Neutrophil (primary cell): ENCODE data around the gene NEMF.
A peak's percentile ranks its signal among the peaks of the same experiment; 100 is the strongest.
"Not testable (repeated sequence)": the region's sequence is repeated elsewhere in the genome, so short reads cannot be mapped to it uniquely, and the experiment has no call there.

Experiments used
- H3K27ac ChIP-seq: fragments of 200-600 bp; sonication (generic); 2 replicates; pipeline ENCODE4 v1.5.1; 2016; ENCODE audit warnings: mild to moderate bottlenecking, moderate library complexity
- H3K27me3 ChIP-seq: fragments of 200-600 bp; sonication (generic); 2 replicates; pipeline ENCODE4 v1.6.0; 2016; ENCODE audit warnings: mild to moderate bottlenecking
- H3K36me3 ChIP-seq: fragments of 200-600 bp; sonication (generic); 2 replicates; pipeline ENCODE4 v1.5.1; 2017
- H3K4me1 ChIP-seq, 2 experiments: fragments of 200-600 bp in 1 of 2; sonication (generic) in 1 of 2; 1 replicate in 1 of 2; 2 replicates in 1 of 2; pipeline versions ENCODE4 v1.5.1 to v1.6.1; 2013 to 2016; ENCODE audit warnings: low read depth in 1 of 2, low read length in 1 of 2, mild to moderate bottlenecking in 1 of 2, moderate library complexity in 1 of 2; ENCODE audit not compliant: control insufficient read depth in 1 of 2, insufficient read depth in 1 of 2
- H3K4me3 ChIP-seq, 2 experiments: fragments of 200-600 bp in 1 of 2; sonication (generic) in 1 of 2; 1 replicate in 1 of 2; 2 replicates in 1 of 2; pipeline ENCODE4 v1.5.1; 2013 to 2016; ENCODE audit warnings: low read depth in 1 of 2, low read length in 1 of 2, mild to moderate bottlenecking in 1 of 2, moderate library complexity in 1 of 2
- H3K9me3 ChIP-seq: fragments of 200-600 bp; sonication (generic); 2 replicates; pipeline ENCODE4 v1.5.1; 2016
- CTCF ChIP-seq: fragments of 200-600 bp; sonication (generic); IDR thresholded peaks from 2 replicates; pipeline ENCODE4 v1.5.1; 2016; ENCODE audit warnings: antibody characterized with exemption

Gene NEMF

GRCh38 chr14:49896966-49897365, 44.4 kb upstream of the NEMF start:
- no peak overlapping the region for H3K27ac ChIP-seq
- H3K36me3 ChIP-seq: peaks cover 24% of the 10 kb centered on the region
- H3K4me3 ChIP-seq: no peak overlapping the region
- TF ChIP-seq CTCF: no peak
- H3K27me3 ChIP-seq: no peaks in the 10 kb centered on the region
- H3K4me1 ChIP-seq: peaks cover 36 to 50% of the 10 kb centered on the region in 2 experiments
- H3K9me3 ChIP-seq: no peaks in the 10 kb centered on the region

GRCh38 chr14:49896272-49896671, 43.7 kb upstream of the NEMF start:
- peaks cover 39 to 53% of the 10 kb centered on the region in 2 experiments for H3K4me1 ChIP-seq
- H3K27ac ChIP-seq: peak overlapping the region; percentile 99
- not testable (repeated sequence) for H3K27me3 ChIP-seq, H3K4me3 ChIP-seq, H3K9me3 ChIP-seq
- H3K36me3 ChIP-seq: peaks cover 24% of the 10 kb centered on the region

- TF ChIP-seq CTCF: no peak
- Histone ChIP-seq H3K27ac (peak overlapping the region; percentile 99), H3K36me3 (peaks cover 24% of the 10 kb centered on the region), H3K4me1 (peaks cover 39 to 53% of the 10 kb centered on the region in 2 experiments), H3K4me3 (no peak overlapping the region), H3K27me3 (no peaks in the 10 kb centered on the region), H3K9me3 (no peaks in the 10 kb centered on the region)
Observed at GRCh38 chr14:49895480-49895879, 42.9 kb upstream of the NEMF start.

GRCh38 chr14:49894214-49895107, 41.9 kb upstream of the NEMF start:
- Histone ChIP-seq H3K27ac (peak overlapping the region; percentile 99), H3K36me3 (peaks cover 24% of the 10 kb centered on the region), H3K4me1 (peaks cover 39 to 53% of the 10 kb centered on the region in 2 experiments), H3K4me3 (peak overlapping the region; percentile 90 to 98)
- H3K27me3 ChIP-seq, H3K9me3 ChIP-seq: not testable (repeated sequence)

- Histone ChIP-seq H3K27me3 (no peaks in the 10 kb centered on the region), H3K9me3 (no peaks in the 10 kb centered on the region), H3K4me1 (peaks cover 39 to 53% of the 10 kb centered on the region in 2 experiments), H3K36me3 (peaks cover 24% of the 10 kb centered on the region), H3K4me3 (peak overlapping the region; percentile 90 to 98), H3K27ac (peak overlapping the region; percentile 99)
- TF ChIP-seq CTCF: no peak
Observed at GRCh38 chr14:49893309-49894213, 41.0 kb upstream of the NEMF start.

- H3K4me1 ChIP-seq: peaks cover 39 to 52% of the 10 kb centered on the region in 2 experiments
- H3K27me3 ChIP-seq: no peaks in the 10 kb centered on the region
- H3K9me3 ChIP-seq: no peaks in the 10 kb centered on the region
- peak within 1 kb of the TSS; percentile 90 to 98 for H3K4me3 ChIP-seq
- H3K27ac ChIP-seq: peak within 1 kb of the TSS; percentile 99
- H3K36me3 ChIP-seq: peaks cover 24% of the 10 kb centered on the region
- peak; percentile 44 for TF ChIP-seq CTCF
Observed at GRCh38 chr14:49892636-49893308, 40.2 kb upstream of the NEMF start, which contains the start of gene ARF6. ARF6 (plus strand) TSS chr14:49893082; CDS start chr14:49893737, 655 bp downstream.
